ENCODE data around the gene CFLAR.
"Not testable (repeated sequence)": the region's sequence is repeated elsewhere in the genome, so short reads cannot be mapped to it uniquely, and the experiment has no call there.

The CFLAR gene

DNA sequence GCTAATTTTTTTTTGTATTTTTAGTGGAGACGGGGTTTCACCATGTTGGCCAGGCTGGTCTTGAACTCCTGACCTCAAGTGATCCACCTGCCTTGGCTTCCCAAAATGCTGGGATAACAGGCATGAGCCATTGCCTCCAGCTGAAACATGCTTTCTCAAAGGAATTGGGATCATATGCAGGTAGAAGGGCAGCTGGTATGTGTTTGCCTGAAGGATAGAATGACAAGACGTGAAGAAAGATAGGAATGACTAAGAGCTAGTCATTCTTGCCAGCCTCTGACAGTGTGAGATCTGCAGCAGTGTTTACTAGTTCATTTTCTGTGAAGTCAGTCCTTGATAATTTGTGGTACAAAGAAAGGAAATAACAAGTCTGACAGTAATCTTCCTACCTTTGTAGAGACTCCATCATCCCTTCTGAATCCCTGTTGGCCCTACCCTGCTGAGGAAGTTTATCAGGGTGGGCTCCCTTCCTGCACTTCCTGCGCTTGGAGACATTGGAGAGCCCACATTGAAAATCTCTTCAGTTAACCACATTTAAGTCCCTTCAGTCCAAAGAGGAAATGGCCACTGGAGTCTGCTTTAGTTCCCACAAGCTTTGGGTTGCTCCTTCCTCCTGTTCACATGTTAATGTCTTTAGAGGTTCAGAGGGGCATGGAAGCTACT, 14.7 kb downstream of the CFLAR start:
- TF ChIP-seq SPI1 (IDR thresholded peaks at IDR 0.05; ENCODE audit: low read depth, low read length), result peak; percentile 71
- TF ChIP-seq POU2F2 (IDR thresholded peaks at IDR 0.05; ENCODE audit: low read depth, low read length), result no peak
- 0 out of 2 replicates have a peak, but pooled peaks have one; percentile 30 for TF ChIP-seq TAF1 (IDR thresholded peaks at IDR 0.05; ENCODE audit: low read depth, low read length)
- TF ChIP-seq POLR2A (IDR thresholded peaks at IDR 0.05; ENCODE audit: low read depth, low read length), result peak; percentile 15; the same call in 1 of the 2 replicates
- no peak for DNase-seq (ENCODE audit: insufficient read length, low spot score)
- FAIRE-seq, result no peak

DNA sequence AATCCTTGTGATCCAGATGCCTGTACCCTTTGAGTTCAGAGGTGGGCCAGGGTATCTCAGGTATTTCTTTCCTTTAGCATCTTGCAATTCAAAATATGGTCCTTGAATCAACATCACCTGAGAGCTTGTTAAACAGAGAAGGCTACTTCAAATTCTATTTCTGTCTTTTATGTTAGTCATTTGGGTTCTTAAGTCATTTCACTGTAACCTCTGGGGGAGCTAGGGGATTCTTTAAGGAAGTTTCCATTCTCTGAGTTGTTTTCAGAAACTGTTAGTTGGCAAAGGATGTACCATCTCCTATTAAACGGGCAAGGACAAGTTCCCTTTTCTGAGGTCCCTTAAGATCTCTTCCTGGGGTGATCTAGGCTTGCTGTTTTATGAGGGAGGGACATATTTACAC, 16.6 kb downstream of the CFLAR start:
- FAIRE-seq (no peak), DNase-seq (ENCODE audit: insufficient read length, low spot score) (no peak)
- TF ChIP-seq PAX5 (IDR thresholded peaks at IDR 0.05; ENCODE audit: insufficient read depth, low read length, severe bottlenecking), result no peak
- TF ChIP-seq POU2F2 (IDR thresholded peaks at IDR 0.05; ENCODE audit: low read depth, low read length), result no peak
- no peak for TF ChIP-seq POLR2A (IDR thresholded peaks at IDR 0.05; ENCODE audit: low read depth, low read length)
- no peak for TF ChIP-seq SPI1 (IDR thresholded peaks at IDR 0.05; ENCODE audit: low read depth, low read length)
- TF ChIP-seq POLR2AphosphoS5 (IDR thresholded peaks at IDR 0.05; ENCODE audit: low read depth, low read length), result no peak
- TF ChIP-seq TAF1 (IDR thresholded peaks at IDR 0.05; ENCODE audit: low read depth, low read length), result no peak

DNA sequence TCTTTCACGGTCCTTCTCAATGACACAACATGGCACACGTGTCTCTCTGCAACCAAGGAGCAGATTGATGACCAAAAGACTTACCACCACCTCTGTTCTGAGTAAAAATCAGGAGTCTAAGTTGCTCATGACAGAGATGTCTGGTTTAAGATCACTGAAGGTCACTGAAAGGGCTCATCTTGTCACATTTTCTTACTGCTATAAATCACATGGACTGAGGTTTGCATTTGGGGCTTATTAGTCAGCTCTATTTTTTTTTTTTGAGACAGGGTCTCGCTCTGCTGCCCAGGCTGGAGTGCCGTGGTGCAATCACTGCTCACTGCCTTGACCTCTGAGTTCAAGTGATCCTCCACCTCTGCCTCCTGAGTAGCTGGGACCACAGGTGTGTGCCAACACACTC, 19.4 kb downstream of the CFLAR start:
- DNase-seq (ENCODE audit: insufficient read length, low spot score) (no peak), FAIRE-seq (no peak)
- TF ChIP-seq PAX5 (IDR thresholded peaks at IDR 0.05; ENCODE audit: insufficient read depth, low read length, severe bottlenecking), result peak; percentile 83
- TF ChIP-seq POLR2A (IDR thresholded peaks at IDR 0.05; ENCODE audit: low read depth, low read length), result 0 out of 2 replicates have a peak, but pooled peaks have one; percentile 37
- no peak for TF ChIP-seq TAF1 (IDR thresholded peaks at IDR 0.05; ENCODE audit: low read depth, low read length)
- TF ChIP-seq POLR2AphosphoS5 (IDR thresholded peaks at IDR 0.05; ENCODE audit: low read depth, low read length), result 0 out of 2 replicates have a peak, but pooled peaks have one; percentile 32

DNA sequence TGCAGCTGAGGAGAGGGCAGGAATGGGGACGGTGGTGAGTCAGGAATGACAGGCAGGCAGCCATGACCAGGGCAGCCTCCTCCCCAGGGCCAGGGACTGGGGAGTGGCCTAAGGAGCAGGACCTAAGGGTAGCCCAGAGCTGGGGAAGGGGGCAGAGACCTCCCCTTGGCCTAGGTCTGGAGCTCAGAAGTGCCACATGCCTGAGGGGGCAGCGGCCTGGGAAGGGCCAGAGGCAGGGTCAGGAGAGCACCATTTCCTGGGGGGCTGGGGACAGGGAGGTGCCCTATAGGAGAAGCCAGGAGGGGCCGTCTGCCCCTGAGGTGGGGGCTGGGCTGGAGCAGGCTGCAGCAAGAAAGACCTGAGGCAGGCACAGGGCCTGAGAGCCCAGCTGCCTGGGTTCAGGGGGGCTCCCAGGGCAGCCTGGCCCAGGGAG, 20.9 kb downstream of the CFLAR start:
- no peak for DNase-seq (ENCODE audit: insufficient read length, low spot score)
- TF ChIP-seq SPI1 (IDR thresholded peaks at IDR 0.05; ENCODE audit: low read depth, low read length) (no peak), POU2F2 (IDR thresholded peaks at IDR 0.05; ENCODE audit: low read depth, low read length) (no peak), TAF1 (IDR thresholded peaks at IDR 0.05; ENCODE audit: low read depth, low read length) (no peak), POLR2A (IDR thresholded peaks at IDR 0.05; ENCODE audit: low read depth, low read length) (no peak), PAX5 (IDR thresholded peaks at IDR 0.05; ENCODE audit: insufficient read depth, low read length, severe bottlenecking) (no peak), POLR2AphosphoS5 (IDR thresholded peaks at IDR 0.05; ENCODE audit: low read depth, low read length) (no peak; the same call in 1 of the 2 replicates)
- no peak for FAIRE-seq

DNA sequence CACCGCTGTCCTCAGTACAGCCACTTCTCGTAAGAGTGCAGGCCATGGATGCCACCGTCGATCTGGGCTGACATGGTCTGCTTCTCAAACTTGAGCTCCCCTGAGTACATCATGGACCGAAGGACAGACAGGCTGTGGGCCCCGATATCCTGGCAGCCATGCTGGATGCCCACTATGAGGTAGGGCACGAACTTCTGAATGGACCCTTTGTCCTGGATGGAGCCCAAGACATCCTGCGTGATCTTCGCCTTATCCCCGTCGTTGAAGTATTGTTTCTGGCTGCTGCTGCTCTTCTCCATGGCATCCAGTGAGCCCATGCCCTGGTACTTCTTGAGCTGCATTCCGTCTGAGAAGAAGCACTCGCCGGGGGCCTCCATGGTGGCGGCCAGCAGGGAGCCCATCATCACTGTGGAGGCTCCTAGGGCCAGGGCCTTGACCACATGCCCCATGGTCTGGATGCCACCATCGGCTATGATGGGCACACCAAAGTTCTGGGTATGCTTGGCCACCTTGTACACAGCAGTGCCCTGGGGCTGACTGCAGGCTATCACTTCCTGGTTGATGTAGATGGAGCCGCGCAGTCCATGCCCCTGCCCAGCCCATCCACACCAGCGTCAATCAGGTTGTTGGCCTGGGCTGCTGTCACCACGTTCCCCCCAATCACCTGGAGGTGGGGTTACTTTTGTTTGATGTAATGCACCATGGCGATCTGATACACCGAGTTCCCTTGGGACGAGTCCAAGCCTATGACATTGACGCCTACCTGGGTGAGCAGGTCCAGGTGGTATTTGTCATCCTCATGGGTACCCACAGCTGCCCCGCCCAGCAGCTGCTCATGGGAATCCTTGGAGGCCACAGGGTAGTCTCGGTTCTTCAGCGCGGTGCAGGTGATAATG, 21.8 kb downstream of the CFLAR start:
- TF ChIP-seq TAF1 (IDR thresholded peaks at IDR 0.05; ENCODE audit: low read depth, low read length), result no peak
- TF ChIP-seq POLR2A (IDR thresholded peaks at IDR 0.05; ENCODE audit: low read depth, low read length), result peak; percentile 28; the same call in 1 of the 2 replicates
- FAIRE-seq (no peak), DNase-seq (ENCODE audit: insufficient read length, low spot score) (no peak)

DNA sequence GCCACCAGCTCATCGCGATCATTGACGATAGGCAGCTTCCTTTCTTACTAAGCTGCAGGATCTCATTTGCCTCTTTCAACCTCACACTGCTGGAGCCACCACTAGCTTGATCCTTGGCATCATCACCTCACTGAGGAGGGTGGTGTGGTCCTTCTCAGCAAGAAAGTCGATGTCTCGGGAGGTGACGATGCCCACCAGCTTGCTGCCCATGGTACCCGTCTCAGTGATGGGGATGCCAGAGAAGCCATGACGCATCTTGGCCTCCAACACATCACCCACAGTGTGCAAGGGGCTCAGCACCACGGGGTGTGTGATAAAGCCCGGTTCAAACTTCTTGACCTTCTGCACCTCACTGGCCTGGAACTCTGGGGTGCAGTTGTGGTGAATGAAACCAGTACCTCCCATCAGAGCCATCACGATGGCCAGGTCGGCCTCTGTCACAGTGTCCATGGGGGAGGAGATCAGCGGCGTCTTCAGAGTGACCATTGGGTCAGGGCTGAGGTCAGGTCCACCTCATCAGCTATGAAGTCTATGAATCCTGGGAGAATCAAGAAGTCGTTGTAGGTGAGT, 22.5 kb downstream of the CFLAR start:
- DNase-seq (ENCODE audit: insufficient read length, low spot score), result no peak
- no peak for TF ChIP-seq TAF1 (IDR thresholded peaks at IDR 0.05; ENCODE audit: low read depth, low read length)
- TF ChIP-seq POLR2A (IDR thresholded peaks at IDR 0.05; ENCODE audit: low read depth, low read length), result no peak
- no peak for TF ChIP-seq POLR2AphosphoS5 (IDR thresholded peaks at IDR 0.05; ENCODE audit: low read depth, low read length)
- TF ChIP-seq PAX5 (IDR thresholded peaks at IDR 0.05; ENCODE audit: insufficient read depth, low read length, severe bottlenecking), result no peak
- no peak for TF ChIP-seq POU2F2 (IDR thresholded peaks at IDR 0.05; ENCODE audit: low read depth, low read length)
- TF ChIP-seq SPI1 (IDR thresholded peaks at IDR 0.05; ENCODE audit: low read depth, low read length), result no peak
- no peak for FAIRE-seq

DNA sequence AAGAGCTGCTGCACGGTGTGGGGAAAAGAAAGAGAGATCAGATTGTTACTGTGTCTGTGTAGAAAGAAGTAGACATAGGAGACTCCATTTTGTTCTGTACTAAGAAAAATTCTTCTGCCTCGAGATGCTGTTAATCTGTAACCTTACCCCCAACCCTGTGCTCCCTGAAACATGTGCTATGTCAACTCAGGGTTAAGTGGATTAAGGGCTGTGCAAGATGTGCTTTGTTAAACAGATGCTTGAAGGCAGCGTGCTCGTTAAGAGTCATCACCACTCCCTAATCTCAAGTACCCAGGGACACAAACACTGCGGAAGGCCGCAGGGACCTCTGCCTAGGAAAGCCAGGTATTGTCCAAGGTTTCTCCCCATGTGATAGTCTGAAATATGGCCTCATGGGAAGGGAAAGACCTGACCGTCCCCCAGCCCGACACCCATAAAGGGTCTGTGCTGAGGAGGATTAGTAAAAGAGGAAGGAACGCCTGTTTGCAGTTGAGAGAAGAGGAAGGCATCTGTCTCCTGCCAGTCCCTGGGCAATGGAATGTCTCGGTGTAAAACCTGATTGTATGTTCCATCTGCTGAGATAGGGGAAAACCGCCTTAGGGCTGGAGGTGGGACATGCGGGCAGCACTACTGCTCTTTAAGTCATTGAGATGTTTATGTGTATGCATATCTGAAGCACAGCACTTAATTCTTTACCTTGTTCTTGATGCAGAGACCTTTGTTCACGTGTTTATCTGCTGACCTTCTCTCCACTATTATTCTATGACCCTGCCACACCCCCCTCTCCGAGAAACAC, 23.2 kb downstream of the CFLAR start:
- not testable (repeated sequence) for FAIRE-seq; DNase-seq (ENCODE audit: insufficient read length, low spot score)

DNA sequence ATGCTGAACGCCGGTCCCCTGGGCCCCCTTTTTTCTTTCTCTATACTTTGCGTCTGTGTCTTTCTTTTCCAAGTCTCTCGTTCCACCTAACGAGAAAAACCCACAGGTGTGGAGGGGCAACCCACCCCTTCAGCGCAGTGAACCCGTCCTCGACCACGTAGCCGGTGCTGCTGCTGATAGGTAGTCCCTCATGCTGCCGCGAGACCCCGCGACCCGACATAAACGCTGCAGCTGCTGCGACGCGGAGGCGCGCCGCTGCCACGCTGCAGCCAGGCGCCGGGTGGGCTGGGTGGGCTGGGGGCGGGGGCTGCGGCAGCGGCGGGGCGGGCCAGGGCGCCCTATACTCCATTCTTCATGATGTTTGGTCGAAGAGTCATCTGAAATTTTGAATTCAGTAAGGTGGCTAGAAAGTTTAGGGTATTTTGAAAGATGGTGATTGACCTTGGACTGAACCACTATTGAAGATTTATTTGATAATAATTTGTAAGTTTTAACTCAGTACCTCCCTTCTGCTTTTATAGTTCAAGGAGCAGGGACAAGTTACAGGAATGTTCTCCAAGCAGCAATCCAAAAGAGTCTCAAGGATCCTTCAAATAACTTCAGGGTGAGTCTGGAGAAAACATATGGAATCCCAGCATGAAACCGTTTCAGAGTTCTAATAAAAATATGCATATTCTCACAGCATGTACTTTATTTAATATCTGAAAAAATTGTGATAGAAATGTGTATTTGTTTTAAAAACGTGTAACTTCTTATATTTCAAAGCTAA, 24.1 kb downstream of the CFLAR start:
- FAIRE-seq (no peak), DNase-seq (ENCODE audit: insufficient read length, low spot score) (no peak)
- no peak for TF ChIP-seq SPI1 (IDR thresholded peaks at IDR 0.05; ENCODE audit: low read depth, low read length)
- TF ChIP-seq POLR2AphosphoS5 (IDR thresholded peaks at IDR 0.05; ENCODE audit: low read depth, low read length), result no peak
- TF ChIP-seq PAX5 (IDR thresholded peaks at IDR 0.05; ENCODE audit: insufficient read depth, low read length, severe bottlenecking), result no peak
- no peak for TF ChIP-seq POLR2A (IDR thresholded peaks at IDR 0.05; ENCODE audit: low read depth, low read length)
- no peak for TF ChIP-seq TAF1 (IDR thresholded peaks at IDR 0.05; ENCODE audit: low read depth, low read length)
- TF ChIP-seq POU2F2 (IDR thresholded peaks at IDR 0.05; ENCODE audit: low read depth, low read length), result no peak
